GM21576 (cell line): Measurements from ENCODE around the gene PRXL2A.
A peak's percentile ranks its signal among the peaks of the same experiment; 100 is the strongest.

Experiments
- ATAC-seq: cut with Tn5 transposase; IDR thresholded peaks from one replicate; pipeline ENCODE4 v1.9.1; 2021; ENCODE audit warnings: mild to moderate bottlenecking, moderate library complexity; ENCODE audit not compliant: unreplicated experiment

The PRXL2A gene

GRCh38 chr10:80460399-80461207 is 52.3 kb downstream of the PRXL2A start:
- ATAC-seq, result no peak

- no peak for ATAC-seq
These were observed 53.1 kb downstream of the PRXL2A start for GRCh38 chr10:80461208-80462183.

- no peak for ATAC-seq
These were observed 54.1 kb downstream of the PRXL2A start for GRCh38 chr10:80462299-80462980.

DNA sequence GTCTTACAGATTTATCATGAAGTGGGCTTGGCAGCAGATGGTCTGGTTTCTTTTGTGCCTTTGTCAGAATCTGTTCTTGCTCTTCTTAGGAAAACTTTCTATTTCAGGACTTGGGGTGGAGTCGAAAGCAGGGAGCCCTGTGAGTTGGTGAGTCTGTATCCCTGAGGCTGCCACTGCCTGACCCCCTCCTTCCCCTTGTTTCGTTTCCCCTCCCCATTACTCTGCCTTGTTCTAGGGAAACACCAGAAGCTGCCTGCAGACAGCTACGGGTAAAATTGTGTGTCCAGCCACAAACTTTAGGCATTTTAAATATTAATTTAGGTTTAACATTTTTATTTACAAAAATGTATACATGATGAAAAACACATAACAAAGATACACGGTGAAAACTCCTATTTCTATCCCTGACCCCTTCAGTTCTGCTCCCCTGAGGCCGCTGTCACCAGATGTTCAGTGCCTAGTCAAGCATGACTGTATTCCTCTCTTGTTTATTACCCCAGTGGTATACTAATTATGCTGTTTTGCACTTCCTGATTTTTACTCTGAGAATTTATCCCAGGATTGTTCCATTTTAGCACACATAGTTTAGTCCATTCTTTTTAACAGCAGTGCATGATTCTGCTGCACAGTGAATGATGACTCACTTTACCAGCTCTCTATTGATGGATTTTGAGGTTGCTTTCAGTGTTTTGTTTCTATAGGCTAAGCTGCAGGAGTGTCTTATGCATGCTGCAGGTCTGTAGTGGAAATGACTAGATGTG is 54.8 kb downstream of the PRXL2A start:
- peak; percentile 29 for ATAC-seq

DNA sequence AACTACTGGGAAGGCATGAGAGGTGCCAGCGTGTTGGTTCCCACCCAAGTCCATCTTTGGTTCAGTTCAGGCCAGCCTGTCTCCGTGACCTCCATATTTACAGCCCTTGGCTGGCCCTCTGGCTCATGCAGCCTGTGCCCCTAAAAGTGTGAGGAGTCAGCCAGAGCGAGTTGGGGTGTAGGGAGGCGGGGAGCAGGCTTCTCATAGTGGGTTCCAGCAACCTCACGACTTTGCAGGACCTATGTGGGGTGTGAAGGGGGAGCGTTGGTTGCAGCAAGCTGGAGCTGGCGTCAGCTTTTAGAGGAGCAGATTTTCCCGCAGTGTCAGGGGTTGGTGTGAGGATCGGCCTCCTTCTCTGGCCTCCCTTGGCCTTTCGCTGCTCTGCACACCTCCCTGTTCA is 55.5 kb downstream of the PRXL2A start:
- ATAC-seq, result no peak

DNA sequence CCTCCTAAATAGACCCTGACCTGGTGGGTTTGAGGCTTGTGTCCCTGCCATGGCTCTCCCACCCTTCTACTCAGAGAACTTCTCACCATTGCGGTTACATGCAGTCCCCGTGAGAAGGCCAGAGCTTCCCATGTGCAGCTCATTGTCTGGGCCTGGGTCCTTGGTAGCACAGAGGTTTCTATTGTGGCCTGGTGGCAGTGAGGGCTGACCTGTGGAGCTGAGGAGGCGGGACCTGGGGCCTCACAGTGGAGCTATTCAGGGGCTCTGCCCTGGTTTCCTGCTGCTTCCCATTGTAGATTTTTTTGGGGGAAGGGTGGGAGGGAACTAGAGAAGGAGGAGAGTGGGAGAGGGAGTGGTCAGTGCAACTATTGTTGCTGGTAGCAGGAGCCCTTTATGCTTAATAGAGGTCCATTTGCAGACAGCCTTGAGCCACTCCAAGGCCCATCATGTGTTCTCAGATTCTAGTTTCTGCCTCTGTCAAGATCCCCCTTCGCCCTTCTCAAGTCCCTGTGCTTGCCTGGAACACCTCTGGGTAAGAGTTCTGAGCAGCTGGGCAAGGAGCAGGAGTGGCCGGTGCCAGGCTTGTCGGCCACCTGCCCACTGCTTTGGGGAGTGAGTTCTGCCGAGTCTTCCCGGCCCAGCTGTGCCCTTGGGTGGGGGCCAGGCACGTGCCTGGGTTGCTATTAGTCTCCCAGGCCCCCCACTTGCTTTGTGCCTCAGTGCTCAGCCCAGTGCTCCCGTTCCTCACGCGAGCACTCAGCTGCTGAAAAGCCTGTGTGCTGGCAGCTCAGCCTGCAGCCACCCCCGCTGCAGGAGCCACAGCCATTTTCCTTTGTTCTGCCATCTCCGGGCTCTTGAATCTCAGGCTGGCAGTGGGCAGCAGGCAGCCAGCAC is 56.5 kb downstream of the PRXL2A start:
- ATAC-seq, result no peak

- peak; percentile 2 for ATAC-seq
These were observed 57.1 kb downstream of the PRXL2A start for GRCh38 chr10:80465451-80465835.

DNA sequence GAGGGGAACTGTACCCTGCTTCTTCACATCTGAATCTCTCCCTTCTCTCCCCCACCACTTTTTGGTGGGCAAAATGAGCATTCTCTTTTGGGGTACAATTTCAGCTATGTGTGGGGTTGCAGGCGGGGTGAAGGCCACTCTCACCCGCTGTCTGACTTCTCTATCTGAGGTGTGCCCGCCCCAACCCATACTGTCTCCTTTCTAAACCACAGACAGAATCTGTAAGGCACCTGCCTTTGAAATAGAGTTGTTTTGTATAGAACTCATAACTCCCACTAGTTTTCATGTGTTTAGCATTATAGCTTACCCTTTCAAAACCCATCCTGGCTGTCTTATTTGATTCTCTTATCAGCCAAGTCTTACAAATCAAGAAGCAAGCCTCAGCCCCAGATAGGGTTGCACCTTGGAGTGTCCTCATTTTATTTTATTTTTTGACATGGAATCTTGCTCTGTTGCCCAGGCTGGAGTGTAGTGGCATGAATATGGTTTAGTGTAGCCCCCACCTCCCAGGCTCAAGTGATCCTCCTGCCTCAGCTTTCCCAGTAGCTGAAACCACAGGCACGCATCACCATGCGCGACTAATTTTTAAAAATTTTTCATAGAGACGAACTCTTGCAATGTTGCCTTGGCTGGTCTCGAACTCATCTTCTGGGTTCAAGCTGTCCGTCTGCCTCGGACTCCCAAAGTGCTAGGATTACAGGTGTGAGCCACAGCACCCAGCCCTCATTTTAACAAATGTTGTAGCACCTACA is 57.7 kb downstream of the PRXL2A start:
- peak; percentile 32 for ATAC-seq

DNA sequence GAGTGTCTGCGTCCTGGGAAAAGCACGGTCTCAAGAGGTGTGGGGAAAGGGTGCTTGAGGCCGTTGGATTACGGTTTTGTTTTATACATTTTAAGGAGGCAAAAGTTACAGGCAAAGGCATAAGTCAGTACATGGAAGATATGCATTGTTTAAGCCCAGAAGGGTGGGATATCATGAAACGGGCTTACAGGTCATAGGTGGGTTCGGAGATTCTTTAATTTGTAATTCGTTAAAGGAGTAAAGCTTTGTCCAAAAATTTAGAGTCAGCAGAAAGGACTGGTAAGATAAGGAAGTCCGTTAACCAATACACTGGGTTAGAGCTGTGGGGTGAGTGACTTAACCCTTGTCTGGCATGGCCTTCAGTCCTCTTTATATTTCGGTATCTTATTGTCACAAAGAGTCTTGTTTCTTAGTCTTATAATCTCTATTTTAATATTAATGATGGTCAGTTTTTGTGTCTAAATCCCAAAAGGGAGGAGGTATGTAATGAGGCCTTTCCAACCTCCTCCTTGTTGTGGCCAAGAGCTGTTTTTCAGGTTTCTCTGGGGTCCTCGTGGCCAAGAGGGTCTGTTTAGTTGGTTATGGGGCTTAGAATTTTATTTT is 58.5 kb downstream of the PRXL2A start:
- ATAC-seq, result no peak

DNA sequence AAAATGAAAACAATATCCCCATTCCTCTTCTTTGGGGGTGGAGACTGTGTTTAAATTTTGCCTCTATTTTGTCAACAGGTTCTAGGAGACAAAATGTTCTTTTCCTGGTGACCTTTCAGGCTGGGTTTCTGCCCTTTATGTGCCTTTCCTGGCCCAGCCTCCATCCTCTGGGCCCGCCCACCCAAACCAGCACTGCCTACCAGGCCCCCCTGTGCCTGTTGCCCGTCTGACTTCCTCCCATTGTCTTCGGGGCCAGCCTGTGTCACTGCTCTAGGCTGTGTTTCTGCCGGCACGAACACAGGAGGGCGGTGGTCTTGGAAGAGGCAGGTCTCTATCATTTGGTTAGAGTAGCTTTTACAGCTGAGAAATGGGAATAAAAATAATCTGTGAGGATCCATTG is 59.7 kb downstream of the PRXL2A start:
- no peak for ATAC-seq

- no peak for ATAC-seq
These were observed 60.6 kb downstream of the PRXL2A start for GRCh38 chr10:80468806-80469421.

DNA sequence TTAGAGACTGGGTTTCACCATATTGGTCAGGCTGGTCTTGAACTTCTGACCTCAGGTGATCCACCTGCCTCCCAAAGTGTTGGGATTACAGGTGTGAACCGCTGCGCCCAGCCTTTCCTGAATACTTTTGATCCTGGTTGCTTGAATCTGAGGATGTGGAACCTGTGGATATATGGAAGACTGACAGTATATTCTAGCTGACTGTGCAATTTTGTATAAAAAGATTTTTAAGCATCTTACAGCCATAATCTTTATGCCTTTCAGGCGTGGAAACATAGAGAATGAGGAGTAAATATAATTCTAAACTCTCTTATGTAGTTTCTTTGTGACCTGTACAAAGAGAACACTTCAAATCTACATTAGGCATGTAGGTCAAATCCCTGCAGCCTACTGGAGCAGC is 61.9 kb downstream of the PRXL2A start:
- no peak for ATAC-seq

DNA sequence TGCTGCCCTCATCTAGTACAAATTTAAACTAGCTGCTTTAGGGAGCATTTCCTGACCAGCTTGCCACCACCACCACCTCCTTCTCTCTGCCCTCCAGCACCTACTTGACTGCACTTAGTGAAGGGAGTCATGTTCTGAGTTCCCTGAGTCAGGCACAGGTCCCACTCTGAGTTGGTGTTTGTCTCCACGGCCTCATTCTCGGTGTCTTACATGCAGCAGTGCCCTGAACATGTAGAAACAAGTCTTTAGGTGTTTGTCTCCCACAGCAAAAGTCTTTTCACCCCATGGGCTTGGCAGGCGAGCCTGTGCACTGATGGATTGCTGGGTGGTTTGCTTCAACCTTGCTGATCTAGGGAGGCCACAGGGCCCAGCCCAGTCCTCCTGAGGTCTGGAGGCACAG is 62.6 kb downstream of the PRXL2A start:
- ATAC-seq, result no peak

- ATAC-seq, result peak; percentile 50
These were observed 63.4 kb downstream of the PRXL2A start for GRCh38 chr10:80471715-80472233.

DNA sequence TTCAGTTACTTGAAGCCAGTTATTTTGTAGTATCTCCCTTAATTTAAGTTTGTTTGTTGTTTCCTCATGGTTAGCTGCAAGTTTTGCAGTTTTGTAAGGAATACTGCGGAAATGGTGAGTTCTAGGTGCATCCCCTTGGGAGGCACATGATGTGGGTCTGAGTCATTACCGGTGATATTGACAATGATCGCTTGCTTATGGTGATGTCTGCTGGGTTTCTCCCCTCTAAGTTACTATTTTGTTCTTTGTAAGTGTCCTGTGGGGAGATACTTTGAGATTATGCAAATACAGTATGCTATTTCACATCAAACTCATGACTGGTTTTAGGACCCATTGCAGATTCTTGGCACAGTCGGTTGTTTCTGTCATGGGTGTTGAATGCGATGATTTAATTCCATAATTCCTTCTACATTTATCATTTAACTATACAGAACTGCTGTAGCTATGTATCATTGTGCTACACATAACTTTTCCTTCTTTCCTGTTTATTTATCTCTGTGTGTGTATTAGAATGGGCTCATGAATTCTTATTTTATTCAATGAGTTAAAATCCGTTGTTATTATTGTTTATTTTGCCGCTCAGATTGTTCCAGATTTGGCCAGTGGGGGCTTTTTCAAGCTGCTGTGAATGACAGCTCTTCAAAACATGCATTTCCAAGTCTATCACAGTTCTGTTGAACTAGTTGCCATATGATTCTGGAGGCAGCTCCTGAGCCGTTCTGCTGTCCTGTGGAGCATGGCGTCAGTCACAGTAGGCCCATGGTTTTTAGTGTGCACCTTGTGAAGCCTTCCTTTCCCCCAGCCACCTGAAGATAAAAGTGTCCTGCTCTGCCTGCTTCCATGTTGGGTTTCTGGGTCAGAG is 64.1 kb downstream of the PRXL2A start:
- peak; percentile 89 for ATAC-seq

- no peak for ATAC-seq
These were observed 64.8 kb downstream of the PRXL2A start for GRCh38 chr10:80473096-80473657.
